Stimulated activated CD4-positive, alpha-beta T cell treated with anti-CD3 and anti-CD28 coated beads, Interleukin-2, amount 100 ng/mL, for 48 hours (primary cell): Measurements from ENCODE around the gene SAXO1.
"Not testable (repeated sequence)": the region's sequence is repeated elsewhere in the genome, so short reads cannot be mapped to it uniquely, and the experiment has no call there.

ENCODE experiments used
- DNase-seq, 2 donors: peaks; one replicate each; pipeline ENCODE4 v3.0.0-alpha.2; 2020

The SAXO1 gene

GRCh38 chr9:19033015-19033414 lies at the start of gene SAXO1:
SAXO1 (minus strand) TSS chr9:19033209; CDS start chr9:19032908, 301 bp downstream.
- DNase-seq = no peak

GRCh38 chr9:19074836-19075235 lies 41.8 kb upstream of the SAXO1 start:
- no peak for DNase-seq

GRCh38 chr9:19074229-19074628 lies 41.2 kb upstream of the SAXO1 start:
- no peak for DNase-seq

GRCh38 chr9:19057033-19057432 lies 24.0 kb upstream of the SAXO1 start:
- no peak for DNase-seq

- no peak for DNase-seq
These were observed 17.9 kb upstream of the SAXO1 start for GRCh38 chr9:19050637-19051591.

GRCh38 chr9:19049917-19050636 lies 17.1 kb upstream of the SAXO1 start:
- DNase-seq = no peak

- DNase-seq = peak; percentile 93 to 95
These were observed 16.2 kb upstream of the SAXO1 start, which contains the start of gene RRAGA for GRCh38 chr9:19048966-19049916. RRAGA (plus strand) TSS chr9:19049427; CDS start chr9:19049660, 233 bp downstream.

GRCh38 chr9:19036611-19037010 lies 3.6 kb upstream of the SAXO1 start:
- no peak for DNase-seq

GRCh38 chr9:19032406-19032805 lies 603 bp downstream of the SAXO1 start:
- DNase-seq = no peak

GRCh38 chr9:19030899-19031298 lies 2.1 kb downstream of the SAXO1 start:
- DNase-seq = no peak

- peak; percentile 11 to 20 for DNase-seq
These were observed 4.1 kb downstream of the SAXO1 start for GRCh38 chr9:19028835-19029451.

GRCh38 chr9:19027825-19028224 lies 5.2 kb downstream of the SAXO1 start:
- DNase-seq = no peak

GRCh38 chr9:19026375-19026774 lies 6.6 kb downstream of the SAXO1 start:
- no peak for DNase-seq

- DNase-seq = no peak
These were observed 9.9 kb downstream of the SAXO1 start for GRCh38 chr9:19023078-19023477.

GRCh38 chr9:19022206-19022605 lies 10.8 kb downstream of the SAXO1 start:
- DNase-seq = no peak

- not testable (repeated sequence) for DNase-seq
These were observed 11.4 kb downstream of the SAXO1 start for GRCh38 chr9:19021649-19022048.

- DNase-seq = no peak
These were observed 12.0 kb downstream of the SAXO1 start for GRCh38 chr9:19020886-19021455.

- no peak for DNase-seq
These were observed 14.8 kb downstream of the SAXO1 start for GRCh38 chr9:19018201-19018600.

GRCh38 chr9:19009391-19009965 lies 23.5 kb downstream of the SAXO1 start:
- no peak for DNase-seq

- DNase-seq = no peak
These were observed 32.9 kb downstream of the SAXO1 start for GRCh38 chr9:19000133-19000532.

GRCh38 chr9:18999173-18999785 lies 33.7 kb downstream of the SAXO1 start:
- no peak for DNase-seq
